DND-41 (cell line): Measurements from ENCODE around the gene C6orf136.

ENCODE experiments used
- EZH2 ChIP-seq: IDR thresholded peaks from 3 replicates; pipeline ENCODE4 v1.6.1; 2012; ENCODE audit warnings: borderline replicate concordance, low read depth, mild to moderate bottlenecking, moderate library complexity, low read length, inconsistent platforms; ENCODE audit not compliant: severe bottlenecking
- TF ChIP-seq, protein P1 (sequence below): IDR thresholded peaks from 2 replicates; pipeline ENCODE4 v1.5.1; 2012; ENCODE audit warnings: borderline replicate concordance, low read length, moderate library complexity, mild to moderate bottlenecking; ENCODE audit not compliant: poor library complexity, severe bottlenecking; ENCODE audit errors: extremely low read depth

DNA sequence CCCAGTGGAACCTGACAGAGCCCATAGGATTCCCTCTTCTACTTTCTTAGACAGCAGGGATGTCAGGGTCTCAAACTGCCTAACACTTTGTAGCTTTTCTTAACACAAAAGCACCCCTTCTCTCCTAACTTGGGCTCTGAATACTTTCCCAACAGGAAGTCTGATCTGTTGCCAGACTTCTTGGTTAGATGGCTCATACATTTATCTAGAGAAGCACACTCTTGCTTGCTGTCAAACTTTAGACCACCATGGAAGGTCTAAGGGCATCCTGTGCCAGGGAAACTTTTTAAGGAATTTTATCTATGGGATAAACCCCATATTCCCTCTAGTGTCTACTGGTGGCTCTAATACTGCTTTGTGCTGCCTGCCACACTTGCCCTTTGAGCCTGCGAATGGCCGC, 3.3 kb upstream of the C6orf136 start:
- TF ChIP-seq, protein P1, sequence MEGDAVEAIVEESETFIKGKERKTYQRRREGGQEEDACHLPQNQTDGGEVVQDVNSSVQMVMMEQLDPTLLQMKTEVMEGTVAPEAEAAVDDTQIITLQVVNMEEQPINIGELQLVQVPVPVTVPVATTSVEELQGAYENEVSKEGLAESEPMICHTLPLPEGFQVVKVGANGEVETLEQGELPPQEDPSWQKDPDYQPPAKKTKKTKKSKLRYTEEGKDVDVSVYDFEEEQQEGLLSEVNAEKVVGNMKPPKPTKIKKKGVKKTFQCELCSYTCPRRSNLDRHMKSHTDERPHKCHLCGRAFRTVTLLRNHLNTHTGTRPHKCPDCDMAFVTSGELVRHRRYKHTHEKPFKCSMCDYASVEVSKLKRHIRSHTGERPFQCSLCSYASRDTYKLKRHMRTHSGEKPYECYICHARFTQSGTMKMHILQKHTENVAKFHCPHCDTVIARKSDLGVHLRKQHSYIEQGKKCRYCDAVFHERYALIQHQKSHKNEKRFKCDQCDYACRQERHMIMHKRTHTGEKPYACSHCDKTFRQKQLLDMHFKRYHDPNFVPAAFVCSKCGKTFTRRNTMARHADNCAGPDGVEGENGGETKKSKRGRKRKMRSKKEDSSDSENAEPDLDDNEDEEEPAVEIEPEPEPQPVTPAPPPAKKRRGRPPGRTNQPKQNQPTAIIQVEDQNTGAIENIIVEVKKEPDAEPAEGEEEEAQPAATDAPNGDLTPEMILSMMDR: no peak
- TF ChIP-seq EZH2: no peak
